Measurements from ENCODE around the gene RETREG2.

The RETREG2 gene

GRCh38 chr2:219174801-219175200 is 3.3 kb upstream of the RETREG2 start (continued):
- TF ChIP-seq, protein P1, sequence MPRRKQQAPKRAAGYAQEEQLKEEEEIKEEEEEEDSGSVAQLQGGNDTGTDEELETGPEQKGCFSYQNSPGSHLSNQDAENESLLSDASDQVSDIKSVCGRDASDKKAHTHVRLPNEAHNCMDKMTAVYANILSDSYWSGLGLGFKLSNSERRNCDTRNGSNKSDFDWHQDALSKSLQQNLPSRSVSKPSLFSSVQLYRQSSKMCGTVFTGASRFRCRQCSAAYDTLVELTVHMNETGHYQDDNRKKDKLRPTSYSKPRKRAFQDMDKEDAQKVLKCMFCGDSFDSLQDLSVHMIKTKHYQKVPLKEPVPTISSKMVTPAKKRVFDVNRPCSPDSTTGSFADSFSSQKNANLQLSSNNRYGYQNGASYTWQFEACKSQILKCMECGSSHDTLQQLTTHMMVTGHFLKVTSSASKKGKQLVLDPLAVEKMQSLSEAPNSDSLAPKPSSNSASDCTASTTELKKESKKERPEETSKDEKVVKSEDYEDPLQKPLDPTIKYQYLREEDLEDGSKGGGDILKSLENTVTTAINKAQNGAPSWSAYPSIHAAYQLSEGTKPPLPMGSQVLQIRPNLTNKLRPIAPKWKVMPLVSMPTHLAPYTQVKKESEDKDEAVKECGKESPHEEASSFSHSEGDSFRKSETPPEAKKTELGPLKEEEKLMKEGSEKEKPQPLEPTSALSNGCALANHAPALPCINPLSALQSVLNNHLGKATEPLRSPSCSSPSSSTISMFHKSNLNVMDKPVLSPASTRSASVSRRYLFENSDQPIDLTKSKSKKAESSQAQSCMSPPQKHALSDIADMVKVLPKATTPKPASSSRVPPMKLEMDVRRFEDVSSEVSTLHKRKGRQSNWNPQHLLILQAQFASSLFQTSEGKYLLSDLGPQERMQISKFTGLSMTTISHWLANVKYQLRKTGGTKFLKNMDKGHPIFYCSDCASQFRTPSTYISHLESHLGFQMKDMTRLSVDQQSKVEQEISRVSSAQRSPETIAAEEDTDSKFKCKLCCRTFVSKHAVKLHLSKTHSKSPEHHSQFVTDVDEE (CRISPR knock-in tag; IDR thresholded peaks at IDR 0.05): no peak
- no peak for TF ChIP-seq ARNTL (CRISPR knock-in tag; IDR thresholded peaks at IDR 0.05; ENCODE audit: borderline replicate concordance, low read depth)
- TF ChIP-seq BACH2 (CRISPR knock-in tag; IDR thresholded peaks at IDR 0.05; ENCODE audit: borderline replicate concordance): no peak
- TF ChIP-seq, protein P2, sequence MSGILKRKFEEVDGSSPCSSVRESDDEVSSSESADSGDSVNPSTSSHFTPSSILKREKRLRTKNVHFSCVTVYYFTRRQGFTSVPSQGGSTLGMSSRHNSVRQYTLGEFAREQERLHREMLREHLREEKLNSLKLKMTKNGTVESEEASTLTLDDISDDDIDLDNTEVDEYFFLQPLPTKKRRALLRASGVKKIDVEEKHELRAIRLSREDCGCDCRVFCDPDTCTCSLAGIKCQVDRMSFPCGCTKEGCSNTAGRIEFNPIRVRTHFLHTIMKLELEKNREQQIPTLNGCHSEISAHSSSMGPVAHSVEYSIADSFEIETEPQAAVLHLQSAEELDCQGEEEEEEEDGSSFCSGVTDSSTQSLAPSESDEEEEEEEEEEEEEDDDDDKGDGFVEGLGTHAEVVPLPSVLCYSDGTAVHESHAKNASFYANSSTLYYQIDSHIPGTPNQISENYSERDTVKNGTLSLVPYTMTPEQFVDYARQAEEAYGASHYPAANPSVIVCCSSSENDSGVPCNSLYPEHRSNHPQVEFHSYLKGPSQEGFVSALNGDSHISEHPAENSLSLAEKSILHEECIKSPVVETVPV (CRISPR knock-in tag; IDR thresholded peaks at IDR 0.05): no peak
- no peak for TF ChIP-seq GLIS3 (CRISPR knock-in tag; IDR thresholded peaks at IDR 0.05)
- TF ChIP-seq RARB (CRISPR knock-in tag; IDR thresholded peaks at IDR 0.05): no peak
- TF ChIP-seq, protein P3, sequence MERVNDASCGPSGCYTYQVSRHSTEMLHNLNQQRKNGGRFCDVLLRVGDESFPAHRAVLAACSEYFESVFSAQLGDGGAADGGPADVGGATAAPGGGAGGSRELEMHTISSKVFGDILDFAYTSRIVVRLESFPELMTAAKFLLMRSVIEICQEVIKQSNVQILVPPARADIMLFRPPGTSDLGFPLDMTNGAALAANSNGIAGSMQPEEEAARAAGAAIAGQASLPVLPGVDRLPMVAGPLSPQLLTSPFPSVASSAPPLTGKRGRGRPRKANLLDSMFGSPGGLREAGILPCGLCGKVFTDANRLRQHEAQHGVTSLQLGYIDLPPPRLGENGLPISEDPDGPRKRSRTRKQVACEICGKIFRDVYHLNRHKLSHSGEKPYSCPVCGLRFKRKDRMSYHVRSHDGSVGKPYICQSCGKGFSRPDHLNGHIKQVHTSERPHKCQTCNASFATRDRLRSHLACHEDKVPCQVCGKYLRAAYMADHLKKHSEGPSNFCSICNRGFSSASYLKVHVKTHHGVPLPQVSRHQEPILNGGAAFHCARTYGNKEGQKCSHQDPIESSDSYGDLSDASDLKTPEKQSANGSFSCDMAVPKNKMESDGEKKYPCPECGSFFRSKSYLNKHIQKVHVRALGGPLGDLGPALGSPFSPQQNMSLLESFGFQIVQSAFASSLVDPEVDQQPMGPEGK (CRISPR knock-in tag; IDR thresholded peaks at IDR 0.05; ENCODE audit: borderline replicate concordance): no peak
- TF ChIP-seq ZC3H10 (CRISPR knock-in tag; IDR thresholded peaks at IDR 0.05): no peak
- TF ChIP-seq ZFP3 (CRISPR knock-in tag; IDR thresholded peaks at IDR 0.05): no peak

- TF ChIP-seq ISL1 (CRISPR knock-in tag; IDR thresholded peaks at IDR 0.05) (no peak), CSDC2 (CRISPR knock-in tag; IDR thresholded peaks at IDR 0.05) (no peak), RARB (CRISPR knock-in tag; IDR thresholded peaks at IDR 0.05) (no peak), PPARA (CRISPR knock-in tag; IDR thresholded peaks at IDR 0.05; ENCODE audit: borderline replicate concordance) (no peak), ZNF8 (CRISPR knock-in tag; IDR thresholded peaks at IDR 0.05) (no peak), ZC3H10 (CRISPR knock-in tag; IDR thresholded peaks at IDR 0.05) (no peak), ZFP30 (CRISPR knock-in tag; IDR thresholded peaks at IDR 0.05) (no peak), TOX (CRISPR knock-in tag; IDR thresholded peaks at IDR 0.05; ENCODE audit: borderline replicate concordance) (no peak), OSR1 (CRISPR knock-in tag; IDR thresholded peaks at IDR 0.05) (no peak), ZFP3 (CRISPR knock-in tag; IDR thresholded peaks at IDR 0.05) (no peak), TCF4 (CRISPR knock-in tag; IDR thresholded peaks at IDR 0.05; ENCODE audit: borderline replicate concordance) (no peak), SNAI2 (CRISPR knock-in tag; IDR thresholded peaks at IDR 0.05) (no peak), ESRRG (CRISPR knock-in tag; IDR thresholded peaks at IDR 0.05) (no peak), ZNF565 (CRISPR knock-in tag; conservative IDR thresholded peaks at IDR 0.05; ENCODE audit: low read depth) (no peak), ARNTL (CRISPR knock-in tag; IDR thresholded peaks at IDR 0.05; ENCODE audit: borderline replicate concordance, low read depth) (no peak), BACH2 (CRISPR knock-in tag; IDR thresholded peaks at IDR 0.05; ENCODE audit: borderline replicate concordance) (no peak)
- TF ChIP-seq, protein P1 (CRISPR knock-in tag; IDR thresholded peaks at IDR 0.05): no peak
- TF ChIP-seq, protein P4, sequence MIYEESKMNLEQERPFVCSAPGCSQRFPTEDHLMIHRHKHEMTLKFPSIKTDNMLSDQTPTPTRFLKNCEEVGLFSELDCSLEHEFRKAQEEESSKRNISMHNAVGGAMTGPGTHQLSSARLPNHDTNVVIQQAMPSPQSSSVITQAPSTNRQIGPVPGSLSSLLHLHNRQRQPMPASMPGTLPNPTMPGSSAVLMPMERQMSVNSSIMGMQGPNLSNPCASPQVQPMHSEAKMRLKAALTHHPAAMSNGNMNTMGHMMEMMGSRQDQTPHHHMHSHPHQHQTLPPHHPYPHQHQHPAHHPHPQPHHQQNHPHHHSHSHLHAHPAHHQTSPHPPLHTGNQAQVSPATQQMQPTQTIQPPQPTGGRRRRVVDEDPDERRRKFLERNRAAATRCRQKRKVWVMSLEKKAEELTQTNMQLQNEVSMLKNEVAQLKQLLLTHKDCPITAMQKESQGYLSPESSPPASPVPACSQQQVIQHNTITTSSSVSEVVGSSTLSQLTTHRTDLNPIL (CRISPR knock-in tag; IDR thresholded peaks at IDR 0.05; ENCODE audit: low read depth): no peak
- TF ChIP-seq, protein P2 (CRISPR knock-in tag; IDR thresholded peaks at IDR 0.05): no peak
- ATAC-seq: no peak
Measured at GRCh38 chr2:219175486-219175885, 2.6 kb upstream of the RETREG2 start.

Data from SK-N-SH treated with all-trans-retinoic acid at 6 μM for 48 hours (cell line).